ENCODE data around the gene NAXE.

DNA sequence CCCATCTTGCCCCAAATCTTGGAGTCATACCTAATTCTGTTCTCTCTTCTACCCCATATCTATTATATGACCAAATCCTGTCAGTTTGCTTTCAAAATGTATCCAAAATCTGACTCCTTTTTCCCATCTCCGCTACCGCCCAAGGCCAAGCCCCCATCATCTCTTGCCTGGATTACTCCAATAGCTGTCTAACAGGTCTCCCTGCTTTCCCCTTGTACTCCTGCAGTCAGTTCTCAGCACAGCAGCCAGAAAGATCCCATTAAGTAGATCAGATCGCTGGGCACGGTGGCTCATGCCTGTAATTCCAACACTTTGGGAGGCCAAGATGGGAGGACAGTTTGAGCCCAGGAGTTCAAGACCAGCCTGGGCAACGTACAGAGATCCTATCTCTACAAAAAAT, 39.1 kb upstream of the NAXE start:
- TF ChIP-seq, protein P1, sequence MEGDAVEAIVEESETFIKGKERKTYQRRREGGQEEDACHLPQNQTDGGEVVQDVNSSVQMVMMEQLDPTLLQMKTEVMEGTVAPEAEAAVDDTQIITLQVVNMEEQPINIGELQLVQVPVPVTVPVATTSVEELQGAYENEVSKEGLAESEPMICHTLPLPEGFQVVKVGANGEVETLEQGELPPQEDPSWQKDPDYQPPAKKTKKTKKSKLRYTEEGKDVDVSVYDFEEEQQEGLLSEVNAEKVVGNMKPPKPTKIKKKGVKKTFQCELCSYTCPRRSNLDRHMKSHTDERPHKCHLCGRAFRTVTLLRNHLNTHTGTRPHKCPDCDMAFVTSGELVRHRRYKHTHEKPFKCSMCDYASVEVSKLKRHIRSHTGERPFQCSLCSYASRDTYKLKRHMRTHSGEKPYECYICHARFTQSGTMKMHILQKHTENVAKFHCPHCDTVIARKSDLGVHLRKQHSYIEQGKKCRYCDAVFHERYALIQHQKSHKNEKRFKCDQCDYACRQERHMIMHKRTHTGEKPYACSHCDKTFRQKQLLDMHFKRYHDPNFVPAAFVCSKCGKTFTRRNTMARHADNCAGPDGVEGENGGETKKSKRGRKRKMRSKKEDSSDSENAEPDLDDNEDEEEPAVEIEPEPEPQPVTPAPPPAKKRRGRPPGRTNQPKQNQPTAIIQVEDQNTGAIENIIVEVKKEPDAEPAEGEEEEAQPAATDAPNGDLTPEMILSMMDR (IDR thresholded peaks at IDR 0.05) = no peak
- TF ChIP-seq POLR2A (IDR thresholded peaks at IDR 0.05) = no peak
